Measurements from ENCODE around the gene IKZF3.

IKZF3 gene

GRCh38 chr17:39820541-39820940, 43.6 kb downstream of the IKZF3 start:
- intact Hi-C loops (cut with DNase I): no loop called here
- no peak for DNase-seq

- DNase-seq: no peak
- intact Hi-C loops (cut with DNase I): no loop called here
These were observed 45.6 kb downstream of the IKZF3 start for GRCh38 chr17:39818358-39819000.

- DNase-seq: no peak
- intact Hi-C loops (cut with DNase I): no loop called here
These were observed 47.8 kb downstream of the IKZF3 start for GRCh38 chr17:39816272-39816671.

GRCh38 chr17:39814497-39814896, 49.6 kb downstream of the IKZF3 start:
- intact Hi-C loops (cut with DNase I): no loop called here
- no peak for DNase-seq

- DNase-seq: no peak
- intact Hi-C loops (cut with DNase I): no loop called here
These were observed 50.5 kb downstream of the IKZF3 start for GRCh38 chr17:39813631-39814030.

- intact Hi-C loops (cut with DNase I): no loop called here
These were observed 51.6 kb downstream of the IKZF3 start for GRCh38 chr17:39812466-39812865.

GRCh38 chr17:39810939-39811728, 53.0 kb downstream of the IKZF3 start:
- DNase-seq: no peak
- intact Hi-C loops (cut with DNase I): no loop called here

More at GRCh38 chr17:39812466-39812865, 51.6 kb downstream of the IKZF3 start:
- DNase-seq: no peak

GRCh38 chr17:39809221-39809620, 54.9 kb downstream of the IKZF3 start:
- intact Hi-C loops (cut with DNase I): no loop called here
- DNase-seq: no peak

GRCh38 chr17:39808409-39808997, 55.6 kb downstream of the IKZF3 start:
- no peak for DNase-seq
- intact Hi-C loops (cut with DNase I): no loop called here

GRCh38 chr17:39804839-39805238, 59.3 kb downstream of the IKZF3 start:
- no peak for DNase-seq
- intact Hi-C loops (cut with DNase I): no loop called here

GRCh38 chr17:39801055-39801454, 63.1 kb downstream of the IKZF3 start:
- DNase-seq: no peak

GRCh38 chr17:39800540-39800939, 63.6 kb downstream of the IKZF3 start:
- DNase-seq: no peak
- intact Hi-C loops (cut with DNase I): no loop called here

More at GRCh38 chr17:39801055-39801454, 63.1 kb downstream of the IKZF3 start:
- intact Hi-C loops (cut with DNase I): no loop called here

GRCh38 chr17:39799395-39799794, 64.7 kb downstream of the IKZF3 start:
- intact Hi-C loops (cut with DNase I): no loop called here
- DNase-seq: no peak

- intact Hi-C loops (cut with DNase I): no loop called here
- no peak for DNase-seq
These were observed 69.7 kb downstream of the IKZF3 start for GRCh38 chr17:39794249-39794970.

GRCh38 chr17:39793301-39793872, 70.7 kb downstream of the IKZF3 start:
- no peak for DNase-seq
- intact Hi-C loops (cut with DNase I): no loop called here

GRCh38 chr17:39792526-39793221, 71.4 kb downstream of the IKZF3 start:
- intact Hi-C loops (cut with DNase I): no loop called here
- DNase-seq: no peak

GRCh38 chr17:39791111-39791992, 72.8 kb downstream of the IKZF3 start:
- DNase-seq: no peak
- intact Hi-C loops (cut with DNase I): no loop called here

GRCh38 chr17:39787743-39788484, 76.2 kb downstream of the IKZF3 start:
- DNase-seq: no peak
- intact Hi-C loops (cut with DNase I): no loop called here
